HG02885 (cell line): ENCODE results near the gene TMEM30A.

ENCODE experiments used
- ATAC-seq: cut with Tn5 transposase; IDR thresholded peaks from one replicate; pipeline ENCODE4 v1.9.1; 2021; ENCODE audit warnings: mild to moderate bottlenecking; ENCODE audit not compliant: unreplicated experiment, poor library complexity

Gene TMEM30A

DNA sequence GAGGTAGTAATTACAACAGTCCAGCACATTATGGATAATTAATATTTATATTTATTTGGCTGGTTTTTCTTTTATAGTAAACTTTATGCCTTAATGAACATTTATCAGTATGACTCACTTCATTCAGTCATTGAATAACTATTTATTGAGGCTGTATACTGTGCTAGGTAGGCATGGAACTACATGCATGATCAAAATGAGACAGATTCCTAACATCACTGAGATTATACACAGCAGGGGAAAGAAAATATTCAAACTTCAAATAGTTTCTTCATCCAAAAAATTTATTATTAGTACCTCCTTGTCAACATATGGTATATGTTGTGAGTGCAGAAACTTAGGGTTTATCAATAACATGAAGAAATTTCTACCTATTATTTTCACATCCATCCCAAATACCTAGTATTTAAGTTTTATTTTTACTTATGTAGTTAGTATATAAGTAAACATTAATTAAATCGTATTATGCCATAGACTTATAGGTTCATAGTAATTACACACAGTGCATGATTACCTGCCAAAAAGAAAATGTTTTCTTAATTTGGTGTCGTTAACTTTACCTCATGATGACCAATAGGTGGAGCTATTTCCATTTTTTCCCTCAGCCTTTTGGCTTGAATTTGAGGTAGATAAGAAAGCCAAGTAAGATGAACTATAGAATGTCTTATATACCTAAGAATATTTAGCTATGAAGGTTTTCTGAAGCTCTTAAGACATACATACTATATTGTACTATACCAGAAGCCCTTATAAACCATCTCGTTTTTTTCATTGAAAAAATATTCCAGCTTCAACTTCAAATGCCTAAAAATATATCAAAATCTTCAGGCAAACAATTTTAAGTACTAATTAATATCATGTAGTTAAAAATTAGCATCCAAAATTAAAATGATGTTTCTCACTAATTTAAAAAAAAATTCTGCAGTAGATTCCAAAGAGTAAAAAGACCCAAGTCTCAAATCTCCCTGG is 12.5 kb upstream of the TMEM30A start:
- ATAC-seq, result peak; percentile 78

DNA sequence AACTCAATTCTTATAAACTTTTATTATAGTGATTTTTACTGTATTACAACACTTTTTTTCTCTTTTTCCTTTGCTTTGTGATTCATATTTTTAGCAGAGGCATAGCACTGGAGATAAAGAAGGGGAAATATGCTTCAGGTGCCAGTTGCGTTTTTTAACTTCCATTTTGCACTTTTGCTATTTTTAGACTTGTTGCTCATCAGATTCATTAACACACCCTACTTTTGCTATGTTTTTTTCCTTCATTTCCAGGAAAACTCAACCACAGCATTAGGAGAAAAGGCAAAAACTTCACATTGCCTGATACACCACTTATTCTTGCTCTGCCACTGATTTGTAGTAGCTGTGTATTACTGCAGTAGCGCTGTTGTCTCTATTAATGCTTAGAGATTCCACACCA is 8.0 kb upstream of the TMEM30A start:
- no peak for ATAC-seq

DNA sequence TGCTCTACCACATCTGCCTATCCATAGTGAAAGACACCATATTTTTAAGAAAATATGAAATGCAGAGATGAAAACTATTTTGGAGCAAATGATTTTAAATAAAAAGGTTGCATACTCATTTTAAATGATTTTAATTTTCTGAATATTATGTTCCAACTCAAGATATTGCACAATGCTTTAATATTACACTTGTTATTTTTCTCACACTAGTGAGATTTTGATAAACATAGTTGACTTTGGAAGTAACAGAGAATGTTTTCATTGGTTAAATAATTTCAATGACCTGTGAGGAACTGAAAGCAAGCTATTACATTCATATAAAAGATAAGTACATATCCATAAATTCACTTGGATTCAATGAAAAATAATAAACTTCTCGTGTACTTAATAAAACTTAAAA is 7.2 kb upstream of the TMEM30A start:
- no peak for ATAC-seq

DNA sequence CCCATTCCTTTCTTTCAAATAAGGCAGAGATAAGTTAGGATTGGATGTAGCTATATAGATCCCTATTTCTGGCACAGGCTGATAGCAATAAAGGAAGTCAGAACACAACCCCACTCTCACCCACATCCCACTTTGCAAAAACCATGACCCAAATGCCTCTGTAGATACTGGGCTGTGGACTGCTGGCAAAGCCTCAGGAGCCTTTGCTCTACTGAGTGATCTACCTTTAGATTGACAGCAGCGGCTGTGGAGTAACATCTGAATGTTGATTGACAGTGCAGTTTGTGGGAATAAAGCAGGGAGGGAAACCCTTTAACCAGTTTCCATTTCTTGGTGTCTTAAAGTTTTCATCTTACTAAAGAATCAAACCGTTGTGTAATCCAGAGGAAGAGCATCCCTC is 6.7 kb upstream of the TMEM30A start:
- no peak for ATAC-seq

DNA sequence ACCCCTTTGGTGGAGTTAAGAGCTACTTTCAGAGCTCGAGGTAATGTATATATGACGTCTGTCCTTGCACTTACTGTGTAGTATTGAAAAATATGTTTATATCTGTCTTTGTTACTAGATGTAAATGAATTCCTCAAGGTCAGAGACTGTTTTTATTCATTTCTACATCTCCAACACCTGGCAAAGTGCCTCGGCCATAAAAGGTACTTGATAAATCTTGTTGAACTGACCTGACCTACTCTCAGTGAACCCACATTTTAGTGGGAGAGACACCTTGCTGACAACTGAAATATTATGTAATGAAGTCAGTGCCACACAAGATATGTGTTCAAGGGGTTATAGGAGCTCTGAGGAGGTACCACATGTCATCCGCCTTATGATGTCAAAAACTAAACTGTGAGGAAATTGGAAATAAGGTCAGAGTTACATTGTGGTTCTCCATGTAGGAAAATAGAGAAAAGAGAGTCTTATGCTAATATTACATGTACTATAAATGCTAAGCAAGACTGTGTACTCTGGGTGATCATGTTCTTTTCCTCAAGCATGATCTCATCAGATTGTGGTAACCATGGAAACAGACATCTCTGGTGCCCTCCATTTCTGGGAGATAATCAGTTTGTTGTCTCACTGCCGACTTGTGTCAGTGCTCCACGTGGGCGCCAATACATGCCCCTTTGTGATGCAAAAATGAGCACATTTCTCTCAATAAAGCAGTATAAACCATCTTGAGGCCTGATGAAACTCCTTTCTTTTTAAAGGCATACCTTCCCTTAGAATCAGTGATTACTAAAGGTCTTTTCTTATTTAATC is 5.7 kb upstream of the TMEM30A start:
- ATAC-seq, result no peak

GRCh38 chr6:75288023-75288422 is 3.4 kb upstream of the TMEM30A start:
- no peak for ATAC-seq

- ATAC-seq, result no peak
Measured at GRCh38 chr6:75287424-75287823, 2.8 kb upstream of the TMEM30A start.

- ATAC-seq, result no peak
Measured at GRCh38 chr6:75286955-75287354, 2.4 kb upstream of the TMEM30A start.

- peak; percentile 3 for ATAC-seq
Measured at GRCh38 chr6:75285283-75285639, 669 bp upstream of the TMEM30A start.

DNA sequence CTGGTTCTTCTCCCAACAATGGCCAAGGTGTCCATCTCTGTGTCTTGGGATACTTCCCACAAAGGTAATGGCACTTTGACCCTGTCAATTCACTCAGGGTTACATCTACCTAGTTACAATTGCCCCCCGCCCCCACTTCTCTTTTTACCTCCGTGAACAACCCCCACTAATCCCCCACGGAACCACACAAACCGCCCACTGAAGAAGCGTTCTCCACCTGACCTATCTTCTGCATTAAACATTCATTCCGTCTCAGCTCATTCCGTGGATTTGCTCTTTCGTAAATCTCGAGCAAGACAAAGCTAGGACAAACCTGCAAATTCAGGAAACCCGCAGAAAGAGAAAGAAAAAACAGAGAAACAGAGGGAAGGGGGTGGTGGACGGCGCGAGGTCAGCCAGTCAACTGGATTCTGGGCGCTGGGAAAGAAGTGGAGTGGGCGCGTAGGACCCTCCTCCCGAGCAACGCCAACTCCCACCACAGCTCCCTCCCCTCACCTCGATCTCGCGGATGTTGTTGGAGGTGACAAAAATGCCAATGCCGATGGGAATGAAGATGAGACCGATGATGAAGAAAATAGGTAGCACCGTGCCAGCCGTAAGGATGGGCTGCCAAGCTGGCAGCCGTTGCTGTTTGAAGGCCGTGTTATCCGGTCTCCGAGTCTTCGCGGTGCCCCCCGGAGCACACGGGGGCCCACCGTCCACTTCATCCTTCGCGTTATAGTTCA is 523 bp downstream of the TMEM30A start:
- peak; percentile 18 for ATAC-seq

DNA sequence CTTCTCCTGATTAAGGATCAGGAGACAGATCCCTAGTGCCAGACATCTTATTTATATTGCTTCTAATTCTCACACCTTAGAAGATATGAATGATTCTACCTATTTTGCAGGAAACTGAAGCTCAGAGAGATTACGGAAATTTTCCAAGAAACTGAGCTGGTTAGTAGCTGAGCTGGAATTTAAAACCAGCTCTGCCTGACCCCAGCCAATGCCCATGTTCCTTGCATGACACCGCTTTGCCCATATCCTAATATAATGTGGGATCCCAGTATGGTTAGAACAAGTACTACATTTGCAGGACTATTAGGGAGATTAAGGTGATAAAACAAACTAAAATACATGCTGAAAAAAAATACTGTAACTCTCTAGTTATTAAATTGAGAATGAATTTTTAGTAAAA is 1.9 kb downstream of the TMEM30A start:
- no peak for ATAC-seq

DNA sequence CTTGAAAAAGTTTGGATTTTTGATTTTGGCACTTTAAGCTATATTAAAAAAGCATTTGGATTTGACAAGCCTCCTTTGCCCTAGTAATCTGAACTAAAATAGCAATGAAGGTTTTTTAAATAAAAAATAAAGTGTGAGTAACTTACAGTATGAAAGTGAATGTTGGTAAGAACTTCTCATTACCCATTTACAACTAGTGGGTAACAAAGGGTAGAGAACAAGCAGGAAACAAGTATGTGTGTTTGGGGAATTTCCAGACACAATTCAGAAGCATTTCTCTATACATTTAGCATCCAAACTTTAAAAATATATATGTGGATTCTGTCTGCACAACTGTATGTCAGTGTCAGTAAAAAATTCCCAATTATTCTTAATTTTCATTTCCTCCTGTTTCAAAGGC is 2.9 kb downstream of the TMEM30A start:
- ATAC-seq, result no peak

- ATAC-seq, result no peak
Measured at GRCh38 chr6:75280131-75280855, 4.3 kb downstream of the TMEM30A start.

- no peak for ATAC-seq
Measured at GRCh38 chr6:75279418-75279817, 5.2 kb downstream of the TMEM30A start.

DNA sequence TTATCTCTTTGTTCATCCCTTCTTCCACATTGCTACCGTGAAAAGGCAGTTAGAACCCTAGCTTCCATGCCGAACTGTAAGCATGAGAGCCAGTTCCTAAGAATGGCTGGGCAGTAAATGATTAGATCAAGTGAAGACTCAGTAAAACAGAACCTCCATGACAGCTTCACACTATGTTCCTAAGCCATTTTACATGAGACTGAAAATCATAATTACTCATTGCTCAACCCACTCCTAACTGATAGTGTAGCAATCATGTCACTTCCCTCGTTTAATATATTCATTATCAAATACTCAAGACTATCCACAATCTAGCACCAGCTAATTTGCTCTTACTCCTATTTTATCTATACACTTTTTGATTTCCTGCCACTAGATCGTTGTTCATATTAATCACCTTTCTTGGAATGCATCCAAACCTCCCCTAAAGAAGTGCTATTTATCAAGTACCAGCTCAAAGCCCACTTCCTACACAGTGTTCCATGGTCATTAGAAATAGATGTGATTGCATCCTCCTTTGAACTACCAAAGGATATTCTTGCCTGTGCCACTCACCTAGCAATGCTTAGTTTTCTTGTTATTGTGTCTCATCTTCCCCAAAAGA is 6.0 kb downstream of the TMEM30A start:
- no peak for ATAC-seq

DNA sequence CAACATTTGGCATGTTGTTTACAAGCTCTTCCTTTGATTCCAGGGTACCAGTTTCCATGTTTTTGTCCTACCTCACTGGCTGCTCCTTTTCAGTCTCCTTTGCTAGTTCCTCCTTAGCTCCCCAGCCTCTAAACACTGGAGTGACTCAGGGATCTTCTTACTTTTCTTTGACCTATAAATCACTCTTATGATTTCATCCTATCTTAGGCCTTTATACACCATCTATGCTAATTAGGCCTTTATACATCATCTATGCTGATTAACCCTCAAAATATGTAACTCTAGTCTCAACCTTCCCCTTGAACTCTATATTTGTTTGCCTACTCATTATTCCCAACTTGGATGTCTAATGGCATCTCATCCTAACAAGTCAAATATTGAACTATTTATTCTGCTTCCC is 9.5 kb downstream of the TMEM30A start:
- no peak for ATAC-seq

DNA sequence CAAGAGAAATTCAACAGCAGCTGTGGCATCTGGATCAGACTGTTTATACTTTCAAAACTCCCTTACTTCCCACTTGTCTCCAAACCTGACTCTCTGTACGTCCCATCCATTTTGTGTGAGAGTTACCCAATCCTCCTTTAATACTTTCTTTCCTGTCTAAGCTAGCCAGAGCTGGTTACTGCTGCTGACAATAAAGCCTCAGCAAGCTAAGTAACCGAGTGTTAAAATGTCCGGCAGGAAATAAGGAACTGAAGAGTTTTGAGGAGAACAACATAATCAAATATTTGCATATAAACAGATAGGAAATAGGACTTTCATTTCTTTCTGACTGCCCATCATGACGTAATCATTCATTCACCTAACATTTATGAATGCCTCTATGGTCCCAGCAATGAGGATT is 11.6 kb downstream of the TMEM30A start:
- ATAC-seq, result peak; percentile 48

GRCh38 chr6:75272145-75272840 is 12.3 kb downstream of the TMEM30A start:
- ATAC-seq, result peak; percentile 25

- ATAC-seq, result no peak
Measured at GRCh38 chr6:75268988-75269354, 15.6 kb downstream of the TMEM30A start.
